Smooth muscle cell (in vitro differentiated cells): ENCODE data around the gene BCAP29. TPM values are rescaled to one million over a fixed set of nuclear protein-coding genes. Genes with fewer than 3 reads are reported as not detected.

ENCODE experiments used
- DNase-seq: peaks from one replicate; lab custom pipeline; 2025; ENCODE audit not compliant: unreplicated experiment; lab: John Stamatoyannopoulos, UW
- H2AFZ ChIP-seq: fragments of 200-600 bp; sonication (generic); 2 replicates; pipeline ENCODE4 v1.6.0; 2016; ENCODE audit warnings: antibody characterized with exemption, low read depth, mild to moderate bottlenecking
- H3F3A ChIP-seq: fragments of 200-600 bp; sonication (generic); 2 replicates; pipeline ENCODE4 v1.6.0; 2017; ENCODE audit warnings: antibody characterized with exemption, low read depth
- H3K27ac ChIP-seq: fragments of 200-600 bp; sonication (generic); 2 replicates; pipeline ENCODE4 v1.5.1; 2016; ENCODE audit warnings: low read depth, mild to moderate bottlenecking
- H3K27me3 ChIP-seq: fragments of 200-600 bp; sonication (generic); 2 replicates; pipeline ENCODE4 v1.6.1; 2016; ENCODE audit warnings: low read depth, mild to moderate bottlenecking
- H3K36me3 ChIP-seq: fragments of 200-600 bp; sonication (generic); 2 replicates; pipeline ENCODE4 v1.5.1; 2016; ENCODE audit warnings: low read depth
- H3K4me1 ChIP-seq: fragments of 200-600 bp; sonication (generic); 2 replicates; pipeline ENCODE4 v1.5.1; 2016; ENCODE audit warnings: low read depth
- H3K4me2 ChIP-seq: fragments of 200-600 bp; sonication (generic); 2 replicates; pipeline ENCODE4 v1.6.0; 2016; ENCODE audit warnings: mild to moderate bottlenecking
- H3K4me3 ChIP-seq: fragments of 200-600 bp; sonication (generic); 2 replicates; pipeline ENCODE4 v1.5.1; 2016; ENCODE audit warnings: mild to moderate bottlenecking
- H3K79me2 ChIP-seq: fragments of 200-600 bp; sonication (generic); 2 replicates; pipeline ENCODE4 v1.6.0; 2016; ENCODE audit warnings: low read depth, mild to moderate bottlenecking
- H3K9ac ChIP-seq: fragments of 200-600 bp; sonication (generic); 2 replicates; pipeline ENCODE4 v1.6.0; 2016; ENCODE audit warnings: low read depth
- H3K9me3 ChIP-seq: fragments of 200-600 bp; sonication (generic); replicated peaks from 2 replicates; pipeline ENCODE4 v1.5.1; 2016; ENCODE audit warnings: low read depth
- H4K20me1 ChIP-seq: fragments of 200-600 bp; sonication (generic); 2 replicates; pipeline ENCODE4 v1.6.0; 2016; ENCODE audit warnings: low read depth
- WGBS: methylation state at CpG from one replicate; pipeline ENCODE4 v1.1.7; 2016; ENCODE audit warnings: low lambda C conversion rate; 5-methylcytosine and 5-hydroxymethylcytosine counted together
- polyA plus RNA-seq: library from polyadenylated mRNA; unstranded; fragments of >200 nt; fragmentation: Nextera tagmentation; extraction: Ambion mirVana; gene quantifications from 2 replicates; pipeline ENCODE4 v1.2.1, GENCODE V29; 2016
- total RNA-seq: library from RNA; depleted of rRNA; stranded (reverse); fragments of >200 nt; gene quantifications from 2 replicates; pipeline ENCODE4 v1.2.3, GENCODE V29; 2014
- TF ChIP-seq, protein P1 (sequence below): fragments of 200-600 bp; sonication (generic); IDR thresholded peaks from 2 replicates; pipeline ENCODE4 v1.5.1; 2017; ENCODE audit warnings: borderline replicate concordance, mild to moderate bottlenecking, antibody characterized with exemption; ENCODE audit not compliant: insufficient read depth, poor library complexity, severe bottlenecking

Gene BCAP29
- total and polyA plus RNA-seq, 2 experiments from 2014 or later = 36.3 to 135 TPM

DNA sequence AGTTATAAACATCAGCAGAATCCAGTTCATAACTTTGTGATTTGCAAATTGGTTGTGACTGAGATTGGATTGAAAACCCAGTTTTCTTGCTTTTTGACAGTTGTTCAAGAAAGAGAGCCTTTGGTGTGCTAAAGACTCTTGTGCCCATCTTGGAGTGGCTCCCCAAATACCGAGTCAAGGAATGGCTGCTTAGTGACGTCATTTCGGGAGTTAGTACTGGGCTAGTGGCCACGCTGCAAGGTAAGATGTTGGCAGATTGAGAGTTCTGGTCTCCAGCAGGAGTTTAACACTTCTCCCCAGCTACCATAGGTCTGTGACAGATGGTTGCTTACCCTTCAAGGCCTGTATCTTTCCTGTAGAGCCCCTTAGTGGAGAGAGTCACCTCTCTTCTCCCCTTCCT, 83.2 kb downstream of the BCAP29 start:
- H4K20me1 ChIP-seq = no peaks in the 10 kb centered on the region
- TF ChIP-seq, protein P1, sequence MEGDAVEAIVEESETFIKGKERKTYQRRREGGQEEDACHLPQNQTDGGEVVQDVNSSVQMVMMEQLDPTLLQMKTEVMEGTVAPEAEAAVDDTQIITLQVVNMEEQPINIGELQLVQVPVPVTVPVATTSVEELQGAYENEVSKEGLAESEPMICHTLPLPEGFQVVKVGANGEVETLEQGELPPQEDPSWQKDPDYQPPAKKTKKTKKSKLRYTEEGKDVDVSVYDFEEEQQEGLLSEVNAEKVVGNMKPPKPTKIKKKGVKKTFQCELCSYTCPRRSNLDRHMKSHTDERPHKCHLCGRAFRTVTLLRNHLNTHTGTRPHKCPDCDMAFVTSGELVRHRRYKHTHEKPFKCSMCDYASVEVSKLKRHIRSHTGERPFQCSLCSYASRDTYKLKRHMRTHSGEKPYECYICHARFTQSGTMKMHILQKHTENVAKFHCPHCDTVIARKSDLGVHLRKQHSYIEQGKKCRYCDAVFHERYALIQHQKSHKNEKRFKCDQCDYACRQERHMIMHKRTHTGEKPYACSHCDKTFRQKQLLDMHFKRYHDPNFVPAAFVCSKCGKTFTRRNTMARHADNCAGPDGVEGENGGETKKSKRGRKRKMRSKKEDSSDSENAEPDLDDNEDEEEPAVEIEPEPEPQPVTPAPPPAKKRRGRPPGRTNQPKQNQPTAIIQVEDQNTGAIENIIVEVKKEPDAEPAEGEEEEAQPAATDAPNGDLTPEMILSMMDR = no peak
- WGBS = 85% methylated on average over 4 of the region's 4 CpGs
- no peaks in the 10 kb centered on the region for H3K36me3 ChIP-seq
- no peaks in the 10 kb centered on the region for H3K9me3 ChIP-seq
- no peaks in the 10 kb centered on the region for H3F3A ChIP-seq
- no peak overlapping the region for H3K4me3 ChIP-seq
- no peak overlapping the region for H3K4me2 ChIP-seq
- no peaks in the 10 kb centered on the region for H3K79me2 ChIP-seq
- peaks cover 92% of the 10 kb centered on the region for H3K27me3 ChIP-seq
- H2AFZ ChIP-seq = no peak overlapping the region
- DNase-seq = no peak
- H3K4me1 ChIP-seq = peaks cover 16% of the 10 kb centered on the region
- no peak overlapping the region for H3K27ac ChIP-seq
- H3K9ac ChIP-seq = no peak overlapping the region

GRCh38 chr7:107666790-107667189, 86.7 kb downstream of the BCAP29 start:
- Histone ChIP-seq H3K36me3 (no peaks in the 10 kb centered on the region), H3K4me2 (no peak overlapping the region), H3K4me3 (no peak overlapping the region), H2AFZ (no peak overlapping the region), H3F3A (no peaks in the 10 kb centered on the region), H3K27ac (no peak overlapping the region), H3K27me3 (peaks cover 79% of the 10 kb centered on the region), H3K9ac (no peak overlapping the region), H3K9me3 (no peaks in the 10 kb centered on the region), H4K20me1 (no peaks in the 10 kb centered on the region), H3K4me1 (peaks cover 2% of the 10 kb centered on the region), H3K79me2 (no peaks in the 10 kb centered on the region)
- TF ChIP-seq, protein P1 = no peak
- WGBS = 88% methylated on average over 1 of the region's 1 CpG
- no peak for DNase-seq

- 67% methylated on average over 3 of the region's 3 CpGs for WGBS
- no peak overlapping the region for H3K9ac ChIP-seq
- no peak overlapping the region for H3K27ac ChIP-seq
- no peak overlapping the region for H3K4me2 ChIP-seq
- no peaks in the 10 kb centered on the region for H3F3A ChIP-seq
- no peaks in the 10 kb centered on the region for H3K36me3 ChIP-seq
- H3K9me3 ChIP-seq = no peaks in the 10 kb centered on the region
- no peak for DNase-seq
- H3K79me2 ChIP-seq = no peaks in the 10 kb centered on the region
- H3K4me1 ChIP-seq = no peaks in the 10 kb centered on the region
- no peak overlapping the region for H3K4me3 ChIP-seq
- H3K27me3 ChIP-seq = peaks cover 74% of the 10 kb centered on the region
- TF ChIP-seq, protein P1 = no peak
- H2AFZ ChIP-seq = no peak overlapping the region
- H4K20me1 ChIP-seq = no peaks in the 10 kb centered on the region
Measured at GRCh38 chr7:107667341-107667740, 87.3 kb downstream of the BCAP29 start.

- Histone ChIP-seq H3K4me1 (no peaks in the 10 kb centered on the region), H3K36me3 (no peaks in the 10 kb centered on the region), H3K79me2 (no peaks in the 10 kb centered on the region), H3K9me3 (no peaks in the 10 kb centered on the region), H3K4me2 (no peak overlapping the region), H4K20me1 (no peaks in the 10 kb centered on the region), H3K9ac (no peak overlapping the region), H3K27ac (no peak overlapping the region), H3K27me3 (peaks cover 64% of the 10 kb centered on the region), H3F3A (no peaks in the 10 kb centered on the region), H3K4me3 (no peak overlapping the region), H2AFZ (no peak overlapping the region)
- DNase-seq = no peak
- WGBS = 92% methylated on average over 4 of the region's 4 CpGs
- TF ChIP-seq, protein P1 = no peak
Measured at GRCh38 chr7:107668296-107668695, 88.2 kb downstream of the BCAP29 start.
